ENCODE data around the gene ELP2.

The ELP2 gene

GRCh38 chr18:36212301-36213171, 82.8 kb downstream of the ELP2 start:
- no peak for DNase-seq (ENCODE audit: low read depth in 2 of 2, low spot score in 1 of 2)

DNA sequence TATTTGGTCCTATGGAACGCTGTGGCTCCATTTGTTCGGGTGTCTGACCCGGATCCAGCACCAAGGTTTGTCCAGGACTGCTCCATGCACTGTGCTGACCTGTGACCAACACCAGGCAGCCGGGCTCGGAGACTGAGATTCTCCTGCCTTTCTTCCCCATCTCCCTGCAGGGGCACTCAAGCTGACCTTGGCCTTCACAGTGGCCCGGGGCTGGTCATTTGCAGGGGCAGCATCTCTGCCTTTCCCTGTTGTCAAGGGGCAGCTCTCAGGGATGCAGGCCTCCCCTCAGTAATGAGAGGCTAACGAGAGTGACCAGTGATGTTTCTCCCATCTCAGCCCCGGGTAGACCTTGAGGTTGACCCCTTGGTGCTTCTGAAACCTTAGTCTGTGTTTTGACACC, 85.1 kb downstream of the ELP2 start:
- DNase-seq (ENCODE audit: low read depth in 2 of 2, low spot score in 1 of 2): no peak

DNA sequence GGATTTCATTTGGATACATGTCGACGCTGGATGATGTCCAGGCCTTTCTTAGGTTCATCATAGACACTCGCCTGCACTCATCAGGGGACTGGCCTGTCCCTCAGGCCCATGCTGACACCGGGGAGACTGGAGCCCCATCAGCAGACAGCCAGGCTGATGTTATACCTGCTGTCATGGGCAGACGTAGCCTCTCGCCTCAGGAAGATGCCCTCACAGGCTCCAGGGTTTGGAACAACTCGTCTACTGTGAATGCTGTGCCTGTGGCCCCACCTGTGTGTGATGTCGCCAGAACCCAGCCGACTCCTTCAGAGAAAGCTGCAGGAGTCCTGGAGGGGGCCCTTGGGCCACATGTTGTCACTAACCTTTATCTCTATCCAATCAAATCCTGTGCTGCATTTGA, 85.9 kb downstream of the ELP2 start:
- DNase-seq (ENCODE audit: low read depth in 2 of 2, low spot score in 1 of 2): no peak

GRCh38 chr18:36217348-36217747, 87.6 kb downstream of the ELP2 start:
- no peak for DNase-seq (ENCODE audit: low read depth in 2 of 2, low spot score in 1 of 2)

DNA sequence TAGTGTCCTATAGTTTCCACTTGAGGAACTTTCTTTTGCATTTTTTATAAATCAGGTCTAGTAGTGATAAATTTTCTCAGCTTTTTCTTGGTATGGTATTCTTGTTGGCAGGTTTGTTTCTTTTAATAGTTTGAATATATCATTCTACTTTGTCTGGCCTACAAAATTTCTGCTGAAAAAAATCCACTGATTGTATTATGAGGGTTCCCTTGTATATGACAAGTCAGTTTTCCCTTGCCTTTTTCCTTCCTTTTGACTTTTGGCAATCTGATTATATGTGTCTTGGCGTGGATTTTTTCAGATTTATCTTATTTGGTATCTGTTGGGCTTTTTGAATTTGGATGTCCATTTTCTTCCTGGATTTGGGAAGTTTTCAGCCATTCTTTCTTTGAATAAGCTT, 99.5 kb downstream of the ELP2 start:
- no peak for DNase-seq (ENCODE audit: low read depth in 2 of 2, low spot score in 1 of 2)

Data from stimulated activated CD8-positive, alpha-beta memory T cell treated with anti-CD3 and anti-CD28 coated beads, Interleukin-4, amount 100 ng/mL, for 4 hours (primary cell).